ENCODE results near the gene CEP44. TPM values are rescaled to one million over a fixed set of nuclear protein-coding genes. Genes with fewer than 3 reads are reported as not detected.
"Not testable (repeated sequence)": the region's sequence is repeated elsewhere in the genome, so short reads cannot be mapped to it uniquely, and the experiment has no call there.

CEP44 gene
- total and polyA plus RNA-seq, 10 of the 15 experiments (the other 5 are each of a cell fraction or from before 2014, with no cell fraction given) = 7.6 to 19.8 (median 14.2) TPM

DNA sequence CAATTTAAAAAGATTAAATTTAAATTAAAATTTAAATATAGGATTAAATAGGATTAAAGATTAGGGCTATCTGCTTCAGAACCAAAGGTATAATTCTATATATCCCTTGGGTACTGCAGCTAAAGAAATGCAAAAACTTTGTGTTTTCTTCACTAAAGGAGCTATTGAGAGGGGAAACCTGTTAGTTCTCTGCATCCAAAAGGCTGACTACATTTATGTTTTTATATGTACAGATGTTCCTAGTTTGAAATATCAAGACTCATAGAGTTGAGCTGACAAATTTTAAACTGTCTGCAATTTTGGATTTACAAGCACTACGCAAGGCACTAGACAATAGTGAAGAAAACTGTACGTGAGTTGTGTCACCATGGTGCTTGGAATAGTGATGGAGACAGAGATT is 95.2 kb downstream of the CEP44 start (continued):
- TF ChIP-seq, protein P1, sequence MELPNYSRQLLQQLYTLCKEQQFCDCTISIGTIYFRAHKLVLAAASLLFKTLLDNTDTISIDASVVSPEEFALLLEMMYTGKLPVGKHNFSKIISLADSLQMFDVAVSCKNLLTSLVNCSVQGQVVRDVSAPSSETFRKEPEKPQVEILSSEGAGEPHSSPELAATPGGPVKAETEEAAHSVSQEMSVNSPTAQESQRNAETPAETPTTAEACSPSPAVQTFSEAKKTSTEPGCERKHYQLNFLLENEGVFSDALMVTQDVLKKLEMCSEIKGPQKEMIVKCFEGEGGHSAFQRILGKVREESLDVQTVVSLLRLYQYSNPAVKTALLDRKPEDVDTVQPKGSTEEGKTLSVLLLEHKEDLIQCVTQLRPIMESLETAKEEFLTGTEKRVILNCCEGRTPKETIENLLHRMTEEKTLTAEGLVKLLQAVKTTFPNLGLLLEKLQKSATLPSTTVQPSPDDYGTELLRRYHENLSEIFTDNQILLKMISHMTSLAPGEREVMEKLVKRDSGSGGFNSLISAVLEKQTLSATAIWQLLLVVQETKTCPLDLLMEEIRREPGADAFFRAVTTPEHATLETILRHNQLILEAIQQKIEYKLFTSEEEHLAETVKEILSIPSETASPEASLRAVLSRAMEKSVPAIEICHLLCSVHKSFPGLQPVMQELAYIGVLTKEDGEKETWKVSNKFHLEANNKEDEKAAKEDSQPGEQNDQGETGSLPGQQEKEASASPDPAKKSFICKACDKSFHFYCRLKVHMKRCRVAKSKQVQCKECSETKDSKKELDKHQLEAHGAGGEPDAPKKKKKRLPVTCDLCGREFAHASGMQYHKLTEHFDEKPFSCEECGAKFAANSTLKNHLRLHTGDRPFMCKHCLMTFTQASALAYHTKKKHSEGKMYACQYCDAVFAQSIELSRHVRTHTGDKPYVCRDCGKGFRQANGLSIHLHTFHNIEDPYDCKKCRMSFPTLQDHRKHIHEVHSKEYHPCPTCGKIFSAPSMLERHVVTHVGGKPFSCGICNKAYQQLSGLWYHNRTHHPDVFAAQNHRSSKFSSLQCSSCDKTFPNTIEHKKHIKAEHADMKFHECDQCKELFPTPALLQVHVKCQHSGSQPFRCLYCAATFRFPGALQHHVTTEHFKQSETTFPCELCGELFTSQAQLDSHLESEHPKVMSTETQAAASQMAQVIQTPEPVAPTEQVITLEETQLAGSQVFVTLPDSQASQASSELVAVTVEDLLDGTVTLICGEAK (IDR thresholded peaks at IDR 0.05; ENCODE audit: borderline replicate concordance) = no peak

DNA sequence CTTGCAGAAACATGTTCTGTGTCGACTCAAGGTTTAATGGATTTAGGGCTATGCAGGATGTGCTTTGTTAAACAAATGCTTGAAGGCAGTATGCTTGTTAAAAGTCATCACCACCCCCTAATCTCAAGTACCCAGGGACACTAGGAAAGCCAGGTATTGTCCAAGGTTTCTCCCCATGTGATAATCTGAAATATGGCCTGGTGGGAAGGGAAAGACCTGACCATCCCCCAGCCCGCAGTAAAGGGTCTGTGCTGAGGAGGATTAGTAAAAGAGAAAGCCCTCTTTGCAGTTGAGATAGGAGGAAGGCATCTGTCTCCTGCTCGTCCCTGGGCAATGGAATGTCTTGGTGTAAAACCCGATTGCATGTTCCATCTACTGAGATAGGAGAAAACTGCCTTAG is 96.5 kb downstream of the CEP44 start:
- H3K27ac ChIP-seq (ENCODE audit: control insufficient read depth, insufficient read depth); H2AFZ ChIP-seq (ENCODE audit: control insufficient read depth, low read depth, low read length); RAD21 ChIA-PET (ENCODE audit: unreplicated experiment); CTCF ChIA-PET; in situ Hi-C loops (cut with MboI); DNase-seq (ENCODE audit: low read depth, low spot score); H3K4me3 ChIP-seq; H3K4me1 ChIP-seq (ENCODE audit: control insufficient read depth, insufficient read depth, low read length); H3K27me3 ChIP-seq (replicated peaks in 1 of 2; ENCODE audit: control insufficient read depth in 2 of 2, insufficient read depth in 2 of 2, low read length in 1 of 2); H3K9ac ChIP-seq (ENCODE audit: control insufficient read depth, insufficient read depth, low read length); FAIRE-seq; POLR2A ChIA-PET; SMC1A ChIA-PET (ENCODE audit: uncharacterized antibody, unreplicated experiment); H4K20me1 ChIP-seq (ENCODE audit: control insufficient read depth, insufficient read depth); ATAC-seq; H3K79me2 ChIP-seq (ENCODE audit: control insufficient read depth, insufficient read depth, low read length); H3K4me2 ChIP-seq (ENCODE audit: control insufficient read depth, insufficient read depth); H3K36me3 ChIP-seq (ENCODE audit: control insufficient read depth in 2 of 2, insufficient read depth in 2 of 2, low read length in 1 of 2); intact Hi-C loops (cut with micrococcal nuclease; ENCODE audit: unreplicated experiment); H3K9me3 ChIP-seq (replicated peaks; ENCODE audit: control insufficient read depth, insufficient read depth, low read length); BruUV-seq (replicated peaks): not testable (repeated sequence)
- WGBS (ENCODE audit: insufficient coverage, insufficient replicate concordance, low lambda C conversion rate, missing lambda C conversion rate) = 22% methylated on average over 4 of the region's 4 CpGs
